ENCODE data around the gene SLC29A4.
A peak's percentile ranks its signal among the peaks of the same experiment; 100 is the strongest.
"Not testable (repeated sequence)": the region's sequence is repeated elsewhere in the genome, so short reads cannot be mapped to it uniquely, and the experiment has no call there.

The SLC29A4 gene

DNA sequence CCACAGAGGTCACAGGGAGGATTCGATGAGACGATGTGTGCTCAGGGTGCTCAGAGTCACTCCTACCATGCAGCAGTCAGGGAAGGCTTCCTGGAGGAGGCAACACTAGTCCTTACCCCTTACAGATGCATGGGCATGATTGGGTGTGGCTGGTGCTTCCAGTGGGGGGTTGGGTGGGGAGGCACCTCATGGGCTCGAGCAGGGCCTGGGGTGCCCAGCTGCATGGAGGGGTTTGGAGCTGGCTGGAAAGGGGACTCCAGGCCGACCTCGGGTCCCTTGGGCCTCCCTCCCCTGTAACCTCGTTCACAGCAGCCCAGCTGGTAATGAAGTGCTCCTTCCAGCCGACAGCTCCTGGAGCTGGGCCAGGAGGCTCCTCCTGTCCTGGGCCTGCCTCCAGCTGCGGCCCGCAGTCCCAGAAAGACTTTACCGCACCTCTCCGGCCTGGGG is 7.7 kb upstream of the SLC29A4 start:
- DNase-seq (ENCODE audit: low spot score), result not testable (repeated sequence)

DNA sequence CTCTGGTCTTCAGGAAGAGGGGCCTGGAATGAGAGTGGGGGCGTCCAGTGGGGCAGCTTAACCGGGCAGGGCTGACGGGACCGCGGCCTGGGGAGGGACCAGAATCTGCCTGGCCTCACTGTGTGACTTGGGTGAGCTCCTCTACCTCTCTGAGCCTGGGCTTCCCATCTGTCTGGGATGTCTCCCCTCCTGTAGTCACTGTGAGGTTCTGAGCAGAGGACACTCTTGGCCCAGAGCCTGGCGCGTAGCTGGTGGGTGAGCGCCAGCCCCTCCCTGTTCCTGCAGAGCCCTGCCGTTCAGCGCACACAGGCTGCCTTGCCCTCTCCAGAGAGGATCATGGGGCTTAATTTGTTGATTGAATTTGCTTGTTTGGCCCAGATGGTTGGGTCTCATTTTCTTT is 7.2 kb upstream of the SLC29A4 start:
- DNase-seq (ENCODE audit: low spot score), result not testable (repeated sequence)

DNA sequence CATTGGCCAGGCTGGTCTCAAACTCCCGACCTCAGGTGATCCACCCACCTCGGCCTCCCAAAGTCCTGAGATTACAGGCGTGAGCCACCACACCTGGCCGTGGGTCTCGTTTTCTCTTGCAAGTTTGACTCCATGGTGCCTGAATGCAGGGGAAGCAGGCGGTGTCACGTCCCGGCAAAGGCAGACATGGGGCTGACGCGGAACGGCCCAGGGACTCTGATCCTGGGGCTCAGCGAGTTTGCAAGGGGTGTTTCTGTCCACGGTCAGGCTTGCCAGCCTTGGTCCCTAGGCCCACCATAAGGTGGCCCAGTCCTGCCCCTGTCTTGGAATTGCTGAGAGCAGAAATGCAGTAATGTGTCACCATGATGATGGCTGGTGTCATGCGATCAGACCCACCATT is 6.6 kb upstream of the SLC29A4 start:
- not testable (repeated sequence) for DNase-seq (ENCODE audit: low spot score)

DNA sequence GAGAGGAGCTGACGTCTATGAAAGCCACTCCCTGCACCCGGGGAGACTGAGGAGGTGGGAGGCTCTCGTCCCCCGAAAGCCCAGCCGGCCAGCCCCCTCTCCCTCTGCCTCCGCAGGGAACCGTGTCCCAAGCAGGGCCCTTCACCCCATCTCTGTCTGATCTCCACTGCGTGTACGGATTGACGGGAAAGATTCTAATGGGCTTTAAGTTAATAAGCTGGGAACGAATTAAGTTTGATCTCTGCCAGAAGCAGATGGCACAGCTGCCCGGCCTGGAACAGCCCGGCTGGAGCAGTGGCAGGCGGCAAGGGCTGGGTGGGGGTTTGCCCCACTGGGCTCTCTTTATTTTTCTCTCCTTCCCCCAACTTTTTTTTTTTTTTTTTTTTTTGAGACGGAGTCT is 6.1 kb upstream of the SLC29A4 start:
- no peak for DNase-seq (ENCODE audit: low spot score)

DNA sequence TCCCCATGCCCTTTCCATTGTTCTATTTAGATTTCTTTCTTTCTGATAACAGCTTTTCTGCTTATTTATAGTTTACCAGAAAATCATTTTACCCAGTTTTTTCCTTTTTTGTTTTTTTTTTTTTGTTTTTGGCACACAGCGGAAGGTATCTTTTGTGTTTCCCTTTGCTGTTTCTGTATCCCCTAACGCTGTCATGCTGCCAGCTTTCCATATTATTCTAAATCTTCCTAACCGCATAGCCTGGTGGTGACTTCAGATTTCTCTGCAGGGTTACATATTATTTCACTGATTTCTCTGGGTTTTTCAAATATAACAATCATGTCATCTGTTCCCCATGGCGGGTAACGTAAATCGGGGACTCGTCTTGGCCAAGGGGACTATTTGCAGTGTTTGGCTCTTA is 4.0 kb upstream of the SLC29A4 start:
- no peak for DNase-seq (ENCODE audit: low spot score)

DNA sequence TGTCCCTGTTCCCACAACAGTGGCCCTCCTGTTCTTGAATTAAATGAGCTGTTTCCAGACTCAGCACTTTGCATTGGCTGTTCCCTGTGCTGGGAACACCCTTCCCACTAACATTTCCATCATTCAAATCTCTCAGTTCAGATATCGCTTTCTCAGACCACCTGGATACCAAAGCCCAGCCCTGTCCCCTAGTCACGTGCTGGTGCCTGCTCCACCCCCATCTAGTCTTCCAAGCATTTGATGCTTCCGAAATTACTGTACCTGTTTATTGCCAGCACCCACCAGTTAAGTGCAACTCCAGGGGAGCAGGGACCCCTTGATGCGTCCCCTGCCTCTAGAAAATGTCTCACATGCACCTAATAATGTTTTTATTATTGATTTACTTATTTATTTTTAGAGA is 3.0 kb upstream of the SLC29A4 start:
- DNase-seq (ENCODE audit: low spot score), result no peak

DNA sequence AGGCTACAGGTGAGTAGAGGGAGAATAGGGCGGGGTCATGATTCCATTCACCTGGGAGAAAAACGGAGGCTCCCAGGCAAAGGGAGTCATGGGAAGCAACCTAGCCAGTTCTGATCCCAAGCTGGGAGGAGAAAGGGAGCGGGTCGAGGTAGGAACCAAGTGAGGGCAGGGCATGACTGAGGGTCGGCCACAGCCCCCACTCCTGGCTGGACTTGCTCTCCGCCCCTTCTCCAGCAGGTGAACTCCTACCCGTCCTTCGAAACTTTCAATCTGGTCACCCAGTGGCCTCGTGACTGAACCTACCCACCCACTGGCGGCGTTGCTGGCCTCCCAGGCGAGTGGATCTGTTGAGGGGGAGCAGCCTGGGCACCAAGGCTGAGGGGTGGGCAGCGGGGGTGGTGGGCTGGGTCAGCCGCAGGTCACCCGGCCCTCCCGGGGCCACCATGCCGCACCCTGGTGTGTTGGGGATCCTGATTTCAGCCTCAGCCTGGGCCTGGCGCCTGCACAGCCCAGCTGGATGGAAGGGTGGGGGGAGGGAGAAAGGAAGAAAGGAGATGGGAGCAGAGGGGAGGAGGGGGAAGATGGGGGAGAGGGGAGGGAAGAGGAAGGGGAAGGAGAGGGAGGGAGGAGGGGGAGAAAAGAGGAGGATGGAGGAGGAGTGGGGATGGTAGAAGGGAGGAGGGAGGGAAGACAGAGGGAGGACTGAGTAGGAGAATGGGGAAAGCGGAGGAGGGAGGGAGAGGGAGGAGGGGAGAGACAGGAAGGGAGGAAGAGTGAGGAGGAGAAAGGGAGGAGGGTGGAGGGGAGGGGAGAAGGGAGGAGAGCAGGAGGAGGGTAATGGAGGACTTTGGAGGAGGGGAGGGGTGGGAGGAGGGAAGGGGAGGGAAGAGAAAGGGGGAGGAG is 894 bp upstream of the SLC29A4 start:
- not testable (repeated sequence) for DNase-seq (ENCODE audit: low spot score)

DNA sequence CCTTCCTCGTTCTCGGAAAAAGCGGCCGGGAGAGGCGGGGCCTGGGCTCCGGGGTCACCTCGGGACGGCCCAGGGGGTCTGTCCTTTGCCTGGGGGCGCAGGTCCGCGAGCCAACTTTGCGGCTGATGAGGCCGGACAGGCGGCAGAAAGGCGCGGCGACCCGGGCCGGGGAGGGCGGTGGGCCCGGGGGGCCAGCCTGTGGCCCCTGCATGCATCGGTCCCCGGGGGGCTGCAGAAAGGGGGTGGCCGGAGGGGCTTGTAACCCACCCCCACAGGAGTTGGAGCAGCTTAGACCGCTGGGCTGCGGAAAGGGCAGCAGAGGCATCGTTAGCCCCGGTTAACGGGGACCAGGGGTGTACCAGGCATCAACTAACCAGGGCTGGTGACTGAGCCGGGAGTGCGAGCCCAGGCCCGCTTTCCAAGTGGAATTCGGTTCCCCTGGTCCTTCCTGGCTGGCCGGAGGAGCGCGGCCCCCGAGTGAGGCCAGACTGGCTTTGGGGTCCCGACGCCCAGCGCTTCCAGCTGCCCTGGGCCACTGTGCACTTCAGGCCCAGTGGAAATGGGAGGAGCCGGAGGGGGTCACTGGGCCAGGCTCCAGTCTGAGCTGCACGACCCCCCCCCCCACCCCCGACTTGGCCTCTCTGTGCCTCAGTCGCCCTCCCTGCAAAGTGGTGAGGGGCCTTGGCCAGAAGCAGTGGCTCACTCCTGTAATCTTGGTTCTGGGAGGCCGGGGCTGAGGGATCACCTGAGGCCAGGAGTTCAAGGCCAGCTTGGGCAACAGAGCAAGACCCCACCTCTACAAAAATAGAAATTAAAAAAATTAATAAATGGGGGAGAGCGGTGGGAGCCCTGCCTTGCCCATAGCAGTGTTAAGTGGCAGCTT is 919 bp downstream of the SLC29A4 start:
- no peak for DNase-seq (ENCODE audit: low spot score)

DNA sequence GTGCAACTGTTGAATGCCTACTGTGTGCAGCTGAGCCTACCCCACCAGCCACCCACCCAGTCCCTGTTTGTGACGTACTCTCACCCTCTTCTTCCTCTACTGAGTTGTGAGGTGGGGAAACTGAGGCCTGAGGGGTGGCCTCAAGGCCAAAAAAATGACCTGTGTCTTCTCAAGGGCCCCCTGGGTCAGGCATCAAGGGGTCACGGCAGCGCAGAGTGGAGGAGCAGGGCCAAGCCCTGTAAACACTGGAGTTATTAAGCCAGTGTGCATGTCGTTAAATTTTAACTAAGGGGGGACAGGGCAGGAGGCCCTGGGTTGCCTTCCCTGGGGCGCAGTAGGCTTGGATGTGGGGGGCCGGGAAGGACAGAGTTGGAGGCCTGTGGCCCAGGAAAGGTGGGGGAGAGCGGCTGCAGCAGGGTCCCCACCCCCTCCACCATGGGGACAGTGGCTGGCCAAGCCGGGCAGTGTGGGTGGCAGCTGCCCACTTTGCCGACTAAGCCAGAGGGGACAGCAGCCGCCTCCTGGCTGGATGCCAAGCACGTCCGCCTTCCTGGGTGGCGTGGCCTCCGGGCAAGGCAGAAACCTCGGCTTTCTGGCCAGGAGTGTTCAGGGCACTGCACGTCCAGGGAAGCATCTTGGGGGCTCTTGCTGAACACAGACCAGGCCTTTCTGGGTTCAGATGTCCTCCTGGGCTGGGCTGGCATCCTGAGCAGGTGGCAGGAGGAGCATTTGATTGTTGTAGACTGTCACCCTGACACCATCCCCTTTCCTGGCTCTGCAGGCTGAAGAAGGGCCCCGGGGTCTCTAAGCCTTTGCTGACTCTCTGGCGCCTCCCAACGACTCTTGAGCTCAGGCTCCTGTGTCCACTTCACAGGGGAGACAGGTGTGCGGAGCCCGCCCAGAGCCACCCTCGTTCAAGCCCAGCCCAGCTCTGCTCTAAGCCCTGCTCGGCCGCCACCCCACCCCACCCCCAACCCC is 1.9 kb downstream of the SLC29A4 start:
- DNase-seq (ENCODE audit: low spot score), result peak; percentile 77

DNA sequence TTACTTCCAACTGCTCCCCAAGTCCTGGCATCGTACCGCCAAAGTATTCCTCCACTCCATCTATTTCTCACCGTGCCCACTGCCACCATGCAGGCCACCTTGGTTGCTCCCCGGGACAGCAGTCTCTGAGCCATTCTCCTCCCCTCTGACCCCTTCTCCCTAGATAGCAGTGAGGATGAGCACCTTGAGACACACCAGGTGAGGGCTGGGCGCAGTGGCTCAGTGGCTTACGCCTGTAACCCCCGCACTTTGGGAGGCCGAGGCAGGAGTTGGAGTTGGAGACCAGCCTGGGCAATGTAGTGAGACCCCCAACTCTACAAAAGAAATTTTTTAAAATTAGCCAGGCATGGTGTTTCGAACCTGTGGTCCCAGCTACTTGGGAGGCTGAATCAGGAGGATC is 4.2 kb downstream of the SLC29A4 start:
- DNase-seq (ENCODE audit: low spot score), result no peak

DNA sequence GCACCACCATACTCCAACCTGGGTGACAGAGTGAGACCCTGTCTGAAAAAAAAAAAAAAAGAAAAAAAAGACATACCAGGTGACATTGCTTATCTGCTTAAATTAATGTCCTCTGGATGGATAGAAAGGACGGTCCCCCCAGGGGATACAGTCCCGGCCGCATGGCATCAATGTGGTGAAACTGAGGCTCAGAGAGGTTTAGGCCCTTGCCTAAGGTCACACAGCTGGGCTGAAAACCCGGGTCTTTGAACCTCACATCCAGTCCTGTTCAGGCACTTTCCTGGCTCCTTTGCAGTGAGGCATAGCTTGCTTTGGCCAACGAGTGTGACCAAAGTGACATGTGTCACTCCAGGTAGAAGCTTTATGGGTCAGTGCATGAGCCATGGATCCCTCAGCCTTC is 4.6 kb downstream of the SLC29A4 start:
- not testable (repeated sequence) for DNase-seq (ENCODE audit: low spot score)

DNA sequence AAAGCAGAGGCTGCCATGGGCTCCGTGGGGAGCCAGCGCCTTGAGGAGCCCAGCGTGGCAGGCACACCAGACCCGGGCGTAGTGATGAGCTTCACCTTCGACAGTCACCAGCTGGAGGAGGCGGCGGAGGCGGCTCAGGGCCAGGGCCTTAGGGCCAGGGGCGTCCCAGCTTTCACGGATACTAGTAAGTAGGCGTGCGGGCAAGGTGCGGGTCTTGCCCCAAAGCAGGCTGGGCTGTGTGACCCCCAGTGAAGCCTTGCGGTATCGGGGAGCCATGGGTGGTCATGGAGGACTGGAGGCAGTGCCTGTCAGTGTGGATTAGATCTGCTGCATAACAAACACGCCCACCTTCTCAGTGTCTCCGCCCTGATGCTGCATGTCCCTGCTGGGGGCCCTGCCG is 5.1 kb downstream of the SLC29A4 start:
- no peak for DNase-seq (ENCODE audit: low spot score)

DNA sequence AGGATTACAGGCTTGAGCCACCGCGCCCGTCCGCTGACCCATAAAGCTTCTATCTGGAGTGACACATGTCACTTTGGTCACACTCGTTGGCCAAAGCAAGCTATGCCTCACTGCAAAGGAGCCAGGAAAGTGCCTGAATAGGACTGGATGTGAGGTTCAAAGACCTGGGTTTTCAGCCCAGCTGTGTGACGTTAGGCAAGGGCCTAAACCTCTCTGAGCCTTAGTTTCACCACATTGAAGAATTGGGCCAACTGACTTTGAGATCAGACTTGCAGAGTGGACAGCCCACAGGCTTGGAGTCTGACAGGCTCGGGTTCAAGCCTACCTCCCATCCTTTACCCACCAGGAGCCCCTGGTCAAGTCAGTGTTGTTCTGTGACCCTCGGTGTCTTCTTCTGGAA is 5.8 kb downstream of the SLC29A4 start:
- not testable (repeated sequence) for DNase-seq (ENCODE audit: low spot score)

DNA sequence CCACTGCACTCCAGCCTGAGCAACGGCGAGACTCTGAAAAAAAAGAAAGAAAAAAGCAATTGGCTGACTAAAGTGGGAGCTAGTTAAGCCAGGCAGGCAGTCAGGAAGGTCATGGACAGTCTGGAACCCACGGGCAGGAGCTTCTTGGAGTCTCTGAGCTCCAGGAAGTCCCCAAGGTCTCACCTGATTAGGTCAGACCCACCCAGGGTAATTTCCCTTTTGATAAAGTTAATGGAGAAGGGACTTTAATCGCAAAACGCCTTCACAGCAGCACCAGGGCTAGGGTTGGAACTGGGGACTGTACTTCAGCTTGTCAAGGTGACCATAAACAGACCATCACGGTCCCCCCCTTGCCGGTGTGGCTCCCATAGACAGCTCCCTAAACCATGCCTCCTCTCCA is 6.6 kb downstream of the SLC29A4 start:
- no peak for DNase-seq (ENCODE audit: low spot score)

DNA sequence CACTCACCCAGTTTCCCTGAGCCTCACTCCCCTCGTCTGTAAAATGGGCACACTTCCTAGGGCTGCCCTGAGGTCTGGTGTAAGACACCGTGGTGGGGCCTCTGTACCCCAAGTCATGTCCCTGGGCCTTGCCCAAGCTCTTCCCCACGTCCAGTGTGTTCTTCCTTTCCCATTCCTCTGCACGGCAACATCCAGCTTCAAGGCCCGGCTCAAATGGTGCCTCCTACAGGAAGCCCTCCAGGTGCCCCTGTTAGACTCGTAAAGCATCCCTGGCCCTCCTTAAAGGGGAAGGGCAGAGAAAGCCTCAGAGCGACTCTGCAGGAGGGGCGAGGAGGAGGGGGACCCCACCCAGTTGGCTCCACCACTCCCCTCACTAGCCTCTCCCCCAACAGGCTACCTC is 8.6 kb downstream of the SLC29A4 start:
- no peak for DNase-seq (ENCODE audit: low spot score)

DNA sequence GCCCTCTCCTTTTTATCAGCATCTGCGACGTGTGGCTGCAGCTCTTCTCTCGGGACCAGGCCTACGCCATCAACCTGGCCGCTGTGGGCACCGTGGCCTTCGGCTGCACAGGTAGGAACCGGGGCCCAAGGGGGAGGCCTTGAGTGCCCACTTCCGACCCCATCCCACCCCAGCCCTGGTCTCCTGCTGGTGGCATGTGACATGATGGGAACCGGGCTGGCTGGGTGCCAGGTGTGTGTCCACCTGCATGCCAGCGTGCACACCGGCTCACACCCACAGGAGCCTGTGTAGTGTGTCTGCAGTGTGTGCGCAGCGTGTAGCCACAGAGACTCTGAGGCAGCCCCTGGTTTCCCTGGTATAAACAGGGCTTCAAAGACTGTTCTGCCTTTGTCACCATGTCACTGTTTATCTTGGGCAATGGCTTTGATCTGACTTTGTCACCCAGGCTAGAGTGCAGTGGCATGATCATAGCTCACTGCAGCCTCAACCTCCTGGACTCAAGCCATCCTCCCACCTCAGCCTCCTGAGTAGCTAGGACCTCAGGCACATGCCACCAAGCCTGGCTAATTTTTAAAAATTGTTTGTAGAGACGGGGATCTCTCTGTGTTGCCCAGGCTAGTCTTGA is 9.1 kb downstream of the SLC29A4 start:
- DNase-seq (ENCODE audit: low spot score), result not testable (repeated sequence)

DNA sequence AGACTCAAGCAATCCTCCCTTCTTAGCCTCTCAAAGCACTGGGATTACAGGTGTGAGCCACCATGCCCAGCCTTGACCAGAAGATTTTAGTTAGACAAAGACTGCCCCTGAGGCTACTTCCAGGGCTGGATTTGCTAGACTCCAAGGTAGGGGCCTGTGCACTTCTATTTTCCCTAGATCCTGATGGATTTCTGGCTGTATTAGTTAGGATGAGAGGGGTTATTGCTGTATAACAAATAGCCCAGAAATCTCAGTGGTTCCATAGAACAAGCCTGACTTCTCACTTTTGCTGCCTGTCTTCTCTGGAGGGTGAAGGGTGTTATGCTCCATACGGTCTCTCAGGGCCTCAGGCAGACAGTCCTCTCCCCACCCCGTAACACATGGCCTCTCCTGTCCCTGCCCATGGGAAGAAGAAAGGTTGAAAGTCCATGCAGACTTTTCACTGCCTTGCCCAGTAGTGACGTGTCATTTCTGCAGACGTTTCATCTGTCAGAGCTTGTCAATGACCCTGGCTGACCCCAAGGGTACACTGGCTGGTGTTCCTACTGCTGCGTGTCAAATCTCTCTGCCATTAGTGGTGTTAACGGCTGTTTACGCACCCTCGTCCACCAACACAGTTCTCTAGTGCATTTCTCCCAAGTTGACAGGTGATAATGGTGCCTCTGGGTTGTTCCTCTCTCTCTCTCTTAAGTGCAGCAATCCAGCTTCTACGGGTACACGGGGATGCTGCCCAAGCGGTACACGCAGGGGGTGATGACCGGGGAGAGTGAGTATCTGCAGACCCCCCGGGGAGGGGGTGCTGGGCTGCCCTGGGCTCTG is 11.6 kb downstream of the SLC29A4 start:
- no peak for DNase-seq (ENCODE audit: low spot score)

DNA sequence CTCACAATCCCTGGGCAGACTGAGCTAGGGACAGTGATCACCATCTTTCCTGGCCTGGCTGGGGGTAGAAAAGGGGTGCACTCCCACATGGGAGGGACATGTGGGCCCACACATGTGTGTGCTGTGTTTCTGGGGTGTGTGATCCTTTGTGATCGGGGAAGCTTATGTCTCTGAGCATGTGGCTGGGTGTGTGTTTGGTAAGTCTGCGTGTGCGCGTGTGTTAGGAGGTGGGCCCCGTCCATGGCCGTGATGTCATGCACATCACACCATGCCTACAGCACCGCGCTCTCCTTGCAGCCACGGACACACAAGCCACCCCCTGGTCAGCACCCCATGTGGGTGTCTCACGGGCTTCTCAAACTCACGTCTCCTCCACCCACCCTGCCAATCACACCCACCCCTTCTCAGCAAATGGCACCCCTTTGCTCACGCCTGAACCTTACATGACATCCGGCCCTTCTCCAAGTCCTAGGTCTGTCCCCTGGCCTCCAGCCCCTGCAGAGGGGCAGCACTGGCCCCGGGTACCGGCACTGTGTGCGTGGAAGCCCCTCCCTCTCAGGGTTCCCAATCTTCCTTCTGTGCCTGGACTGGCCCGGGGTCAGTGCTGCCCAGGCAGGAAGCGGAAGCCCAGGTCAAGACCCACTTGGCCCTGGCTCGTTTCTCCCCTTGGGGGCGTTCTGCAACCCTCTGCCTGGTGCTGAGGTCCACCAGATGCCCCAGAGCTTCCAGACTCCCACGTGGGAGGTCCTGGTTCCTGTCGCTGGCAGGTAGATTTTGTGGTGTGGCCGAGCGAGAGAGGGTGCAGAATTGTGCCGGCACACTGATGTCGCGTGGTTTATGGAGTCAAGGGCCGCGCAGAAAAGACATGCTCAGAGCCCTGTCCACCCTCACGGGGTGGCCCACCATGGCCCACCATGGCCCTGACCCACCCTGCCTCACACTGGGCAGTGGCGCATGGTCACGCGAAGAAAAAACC is 12.6 kb downstream of the SLC29A4 start:
- DNase-seq (ENCODE audit: low spot score), result peak; percentile 53

DNA sequence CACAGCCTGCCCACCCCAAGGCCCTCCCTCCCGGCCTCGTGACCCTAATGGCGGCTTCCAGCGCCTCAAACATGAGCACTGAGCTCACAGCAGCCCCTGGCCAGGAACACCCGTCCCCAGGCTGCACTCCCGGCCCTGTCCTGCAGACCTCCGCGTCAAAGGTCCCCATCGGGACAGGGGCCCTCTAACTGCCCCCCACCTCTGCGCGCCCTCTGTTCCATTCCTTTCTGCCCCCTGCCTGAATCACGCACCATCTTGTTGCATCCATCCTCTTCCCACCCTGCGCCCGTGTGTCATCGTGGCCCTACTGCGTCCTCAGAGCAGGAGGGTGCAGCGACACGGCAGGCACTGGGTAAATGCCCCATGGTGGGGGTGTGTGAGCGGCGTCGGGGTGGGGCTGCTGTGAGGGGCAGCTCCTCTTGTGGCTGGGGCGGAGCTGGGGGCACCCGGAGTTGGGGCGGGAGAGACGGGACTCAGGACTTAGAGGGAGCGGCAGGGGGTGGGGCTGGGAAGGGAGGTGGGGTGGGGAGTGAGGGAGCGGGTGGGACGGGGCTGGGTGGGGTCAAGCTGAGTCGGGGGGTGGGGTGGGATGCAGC is 13.4 kb downstream of the SLC29A4 start:
- DNase-seq (ENCODE audit: low spot score), result peak; percentile 70
